Activated CD8-positive, alpha-beta memory T cell treated with anti-CD3 and anti-CD28 coated beads for 1 hour (primary cell): ENCODE results near the gene SIRT2.
"Not testable (repeated sequence)": the region's sequence is repeated elsewhere in the genome, so short reads cannot be mapped to it uniquely, and the experiment has no call there.

Source experiments
- DNase-seq, 2 donors: peaks; one replicate each; pipeline ENCODE4 v3.0.0-alpha.2; 2020; ENCODE audit warnings: low read depth in 1 of 2; ENCODE audit errors: extremely low read depth in 1 of 2

SIRT2 gene

DNA sequence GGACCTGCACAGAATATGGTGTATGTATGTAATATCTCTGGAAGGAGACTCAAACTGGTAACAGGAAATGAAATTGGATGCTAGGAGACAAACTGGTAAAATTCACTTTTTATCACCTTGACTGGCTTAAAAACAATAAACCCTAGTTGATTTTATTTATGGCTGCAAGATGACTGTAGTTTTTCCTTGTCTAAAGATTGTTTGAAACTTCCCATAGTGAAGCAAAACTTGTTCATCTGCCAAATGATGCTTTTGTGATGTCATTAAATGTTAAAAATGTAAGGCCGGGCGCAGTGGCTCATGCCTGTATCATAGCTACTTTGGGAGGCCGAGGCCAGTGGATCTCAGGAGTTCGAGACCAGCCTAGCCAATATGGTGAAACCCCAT lies 65.3 kb downstream of the SIRT2 start:
- no peak for DNase-seq

DNA sequence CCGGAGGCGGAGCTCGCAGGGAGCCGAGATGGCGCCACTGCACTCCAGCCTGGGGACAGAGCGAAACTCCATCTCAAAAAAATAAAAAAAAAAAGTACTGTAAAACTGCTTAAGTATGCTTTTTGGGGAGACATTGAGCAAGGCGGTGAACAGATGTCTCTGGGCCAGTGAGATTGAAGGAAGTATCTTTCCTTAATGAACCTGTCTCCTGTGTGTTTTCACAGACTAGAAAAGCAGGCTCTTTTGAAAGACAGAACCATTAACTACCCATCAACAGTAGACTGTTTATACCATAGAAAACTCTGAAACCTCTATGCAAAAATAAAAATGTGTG lies 66.4 kb downstream of the SIRT2 start:
- no peak for DNase-seq

DNA sequence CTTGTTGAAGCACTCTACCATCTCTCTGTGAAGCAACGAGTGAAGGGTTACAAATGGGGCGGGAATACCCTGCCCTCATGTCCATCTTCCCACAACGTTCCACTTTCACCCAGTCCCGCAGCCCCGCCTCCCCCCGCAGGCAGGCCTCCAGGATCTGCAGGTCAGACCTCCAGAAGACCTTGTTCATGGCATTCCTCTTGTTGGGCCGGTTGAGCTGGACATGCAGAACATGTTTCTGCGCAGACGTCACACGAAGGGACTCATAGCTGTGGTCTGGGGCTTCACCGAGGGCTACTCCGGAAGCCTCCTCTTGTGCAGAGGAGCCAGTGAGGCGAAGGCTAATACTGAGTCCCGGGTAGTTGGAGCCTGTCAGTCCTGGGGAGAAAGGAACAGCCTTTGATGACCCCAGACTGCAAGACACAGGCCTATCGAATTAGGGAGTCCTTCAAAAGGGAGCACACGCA lies 68.2 kb downstream of the SIRT2 start:
- DNase-seq = no peak

DNA sequence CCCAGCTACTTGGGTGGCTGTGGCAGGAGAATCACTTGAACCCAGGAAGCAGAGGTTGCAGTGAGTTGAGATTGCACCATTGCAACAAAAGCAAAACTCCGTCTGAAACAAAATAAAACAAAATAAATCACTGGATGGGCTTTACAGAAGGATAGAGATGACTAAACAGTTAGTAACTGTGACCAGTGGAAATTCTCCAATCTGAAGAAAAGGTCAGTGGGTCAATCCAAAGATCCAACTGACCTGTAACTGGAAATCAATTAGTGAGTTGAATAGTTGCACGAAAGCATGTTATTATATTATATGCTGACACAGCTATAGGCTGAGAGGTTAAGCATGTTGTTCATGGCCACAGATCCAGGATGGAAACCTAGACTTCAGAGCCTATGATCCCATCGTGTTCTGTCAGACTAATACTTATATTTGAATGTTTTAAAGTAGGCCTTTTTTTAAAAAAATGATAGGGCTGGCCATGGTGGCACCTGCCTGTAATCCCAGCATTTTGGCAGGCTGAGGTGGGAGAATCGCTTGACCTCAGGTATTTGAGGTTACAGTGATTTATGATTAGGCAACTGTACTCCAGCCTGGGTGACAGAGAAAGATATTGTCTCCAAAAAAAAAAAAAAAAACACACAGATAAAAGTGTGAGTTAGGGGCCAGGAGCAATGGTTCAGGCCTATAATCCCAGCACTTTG lies 69.2 kb downstream of the SIRT2 start:
- no peak for DNase-seq

DNA sequence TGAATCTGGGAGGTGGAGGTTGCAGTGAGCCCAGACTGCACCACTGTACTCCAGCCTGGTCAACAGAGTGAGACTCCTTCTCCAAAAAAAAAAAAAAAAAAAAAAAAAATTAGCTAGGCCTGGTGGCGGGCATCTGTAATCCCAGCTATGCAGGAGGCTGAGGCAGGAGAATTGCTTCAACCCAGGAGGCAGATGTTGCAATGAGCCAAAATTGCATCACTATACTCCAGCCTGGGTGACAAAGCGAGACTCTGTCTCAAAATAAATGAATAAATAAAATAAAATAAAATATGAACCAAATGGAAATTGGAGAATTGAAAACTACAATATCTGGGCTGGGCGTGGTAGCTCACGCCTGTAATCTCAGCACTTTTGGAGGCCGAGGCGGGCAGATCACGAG lies 70.2 kb downstream of the SIRT2 start:
- DNase-seq = not testable (repeated sequence)
